Astrocyte (in vitro differentiated cells and primary cell): ENCODE data around the gene CTTNBP2NL.

Experiments
- CTCF ChIP-seq: IDR thresholded peaks from 2 replicates; pipeline ENCODE4 v1.5.1; 2011; ENCODE audit warnings: low read depth, mild to moderate bottlenecking, inconsistent platforms, low read length, moderate library complexity; ENCODE audit not compliant: insufficient read depth
- EZH2 ChIP-seq: IDR thresholded peaks from 2 replicates; pipeline ENCODE4 v1.6.1; 2012; ENCODE audit warnings: mild to moderate bottlenecking, low read length, inconsistent platforms; ENCODE audit not compliant: insufficient read depth

- TF ChIP-seq EZH2 = no peak
- no peak for TF ChIP-seq CTCF
Observed at GRCh38 chr1:112370996-112371395, 25.0 kb upstream of the CTTNBP2NL start.
